ENCODE measurements around the gene SLC4A1. TPM values are rescaled to one million over a fixed set of nuclear protein-coding genes. Genes with fewer than 3 reads are reported as not detected.

The SLC4A1 gene
- total and polyA plus RNA-seq, 11 donors, result 0.03 to 3.3 (median 0.50) TPM; not detected in 2

DNA sequence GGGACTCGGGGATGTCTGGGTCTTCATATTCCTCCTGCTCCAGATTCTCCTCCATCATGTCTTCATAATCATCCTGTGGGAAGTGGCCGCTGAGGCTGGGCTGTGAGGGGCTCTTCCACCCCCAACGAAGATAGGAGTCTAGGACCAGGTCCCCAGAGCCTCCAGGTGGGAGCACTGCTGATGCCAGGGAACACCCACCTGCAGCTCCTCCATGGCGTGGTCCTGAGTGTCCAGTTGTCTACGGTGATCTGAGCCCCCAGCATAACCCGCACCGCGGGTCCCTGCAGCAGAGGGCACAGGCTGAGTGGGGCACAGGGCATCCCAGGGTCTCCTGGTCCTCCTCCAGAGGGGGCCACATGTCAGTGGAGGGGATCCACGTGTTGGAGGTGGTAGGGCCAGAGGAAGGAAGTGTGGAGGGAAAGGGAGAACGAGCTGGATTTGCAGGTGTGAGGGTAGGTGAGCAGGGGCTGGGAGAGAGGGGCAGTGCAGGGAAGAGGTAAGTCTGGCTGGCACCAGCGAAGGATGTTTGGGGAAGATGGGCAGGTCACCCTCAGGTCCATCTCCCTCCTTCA, 5.2 kb downstream of the SLC4A1 start:
- DNase-seq, result no peak

DNA sequence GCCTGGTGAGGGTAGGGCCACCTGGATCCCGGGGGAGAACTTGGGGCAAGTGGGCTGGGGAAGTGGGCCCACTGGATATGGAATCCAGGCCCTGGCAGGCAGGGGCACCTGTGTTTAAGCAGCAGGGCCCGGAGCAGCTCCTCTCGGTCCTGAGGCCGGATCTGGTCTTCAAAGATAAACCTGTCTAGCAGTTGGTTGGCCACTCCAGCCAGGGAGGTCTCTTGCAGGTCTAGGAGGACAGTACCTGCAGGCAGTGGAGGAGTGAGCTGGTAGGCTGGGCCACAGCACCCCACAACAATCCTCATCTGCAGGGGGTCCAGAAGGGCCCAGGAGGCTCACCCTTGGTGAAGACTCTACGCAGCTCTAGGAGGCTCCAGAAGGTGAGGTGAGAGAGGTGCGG, 7.6 kb downstream of the SLC4A1 start:
- Histone ChIP-seq H3K27me3 (no peaks in the 10 kb centered on the region), H3K4me1 (no peaks in the 10 kb centered on the region), H3K36me3 (no peaks in the 10 kb centered on the region), H3K4me3 (no peak overlapping the region), H3K27ac (no peak overlapping the region), H3K9me3 (no peaks in the 10 kb centered on the region)
- intact Hi-C loops (cut with DNase I), result loop anchor here in 1 of 10 donors (5.0 kb wide), 1 partner anchor 52 kb away; no protein-coding TSS in a partner anchor
- 88 to 95% (median 93%) methylated on average over 5 to 6 of the region's 6 CpGs for WGBS, 4 donors
- TF ChIP-seq POLR2A (IDR thresholded peaks at IDR 0.05), result no peak
- TF ChIP-seq, protein P1, sequence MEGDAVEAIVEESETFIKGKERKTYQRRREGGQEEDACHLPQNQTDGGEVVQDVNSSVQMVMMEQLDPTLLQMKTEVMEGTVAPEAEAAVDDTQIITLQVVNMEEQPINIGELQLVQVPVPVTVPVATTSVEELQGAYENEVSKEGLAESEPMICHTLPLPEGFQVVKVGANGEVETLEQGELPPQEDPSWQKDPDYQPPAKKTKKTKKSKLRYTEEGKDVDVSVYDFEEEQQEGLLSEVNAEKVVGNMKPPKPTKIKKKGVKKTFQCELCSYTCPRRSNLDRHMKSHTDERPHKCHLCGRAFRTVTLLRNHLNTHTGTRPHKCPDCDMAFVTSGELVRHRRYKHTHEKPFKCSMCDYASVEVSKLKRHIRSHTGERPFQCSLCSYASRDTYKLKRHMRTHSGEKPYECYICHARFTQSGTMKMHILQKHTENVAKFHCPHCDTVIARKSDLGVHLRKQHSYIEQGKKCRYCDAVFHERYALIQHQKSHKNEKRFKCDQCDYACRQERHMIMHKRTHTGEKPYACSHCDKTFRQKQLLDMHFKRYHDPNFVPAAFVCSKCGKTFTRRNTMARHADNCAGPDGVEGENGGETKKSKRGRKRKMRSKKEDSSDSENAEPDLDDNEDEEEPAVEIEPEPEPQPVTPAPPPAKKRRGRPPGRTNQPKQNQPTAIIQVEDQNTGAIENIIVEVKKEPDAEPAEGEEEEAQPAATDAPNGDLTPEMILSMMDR (IDR thresholded peaks at IDR 0.05), result no peak
- ATAC-seq (no peak), DNase-seq (no peak)

More for the DNA sequence above, 5.2 kb downstream of the SLC4A1 start:
- intact Hi-C loops (cut with DNase I), result loop anchor here in 1 of 10 donors (5.0 kb wide), 1 partner anchor 50 kb away; no protein-coding TSS in a partner anchor
- ATAC-seq, result no peak
- WGBS, 4 donors, result 72 to 78% (median 75%) methylated on average over 10 to 11 of the region's 11 CpGs
- no peak overlapping the region for H3K27ac ChIP-seq
- H3K36me3 ChIP-seq, result no peaks in the 10 kb centered on the region
- no peak overlapping the region for H3K4me3 ChIP-seq
- H3K4me1 ChIP-seq, result no peaks in the 10 kb centered on the region
- TF ChIP-seq, protein P1 (IDR thresholded peaks at IDR 0.05), result no peak
- no peak for TF ChIP-seq POLR2A (IDR thresholded peaks at IDR 0.05)
- no peaks in the 10 kb centered on the region for H3K27me3 ChIP-seq
- no peaks in the 10 kb centered on the region for H3K9me3 ChIP-seq

DNA sequence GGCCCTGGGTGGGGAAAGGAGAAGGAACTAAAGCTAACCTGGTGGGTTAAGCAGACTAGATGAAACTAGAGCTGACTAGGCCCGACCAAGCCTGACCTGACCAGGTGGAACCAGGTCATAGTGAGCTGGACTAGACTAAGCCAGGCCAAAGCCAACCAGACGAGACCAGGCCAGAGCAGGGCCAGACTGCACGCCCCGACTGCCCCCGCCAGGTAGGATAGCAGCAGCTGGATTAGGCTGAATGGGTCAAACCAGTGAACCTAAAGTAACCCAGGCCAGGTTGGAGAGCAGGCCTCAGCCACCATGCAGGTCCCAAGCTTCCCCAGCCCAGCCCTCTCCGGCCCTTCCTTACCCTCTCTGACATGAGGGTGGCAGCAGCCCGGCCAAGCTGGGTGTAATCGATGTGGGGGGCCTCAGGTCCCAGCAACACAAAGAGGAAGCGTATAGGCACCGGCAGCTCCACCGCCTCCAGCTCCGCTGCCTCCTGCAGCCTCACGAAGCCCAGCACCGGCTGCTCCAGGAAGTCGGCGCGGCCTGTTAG, 9.1 kb downstream of the SLC4A1 start:
- Histone ChIP-seq H3K9me3 (no peaks in the 10 kb centered on the region), H3K36me3 (no peaks in the 10 kb centered on the region), H3K27me3 (no peaks in the 10 kb centered on the region), H3K27ac (no peak overlapping the region), H3K4me1 (no peaks in the 10 kb centered on the region), H3K4me3 (no peak overlapping the region)
- DNase-seq (no peak), ATAC-seq (no peak)
- intact Hi-C loops (cut with DNase I), result no loop called here
- WGBS, 4 donors, result 80 to 89% (median 85%) methylated on average over 12 to 17 of the region's 17 CpGs
- no peak for TF ChIP-seq POLR2A (IDR thresholded peaks at IDR 0.05)
- TF ChIP-seq, protein P1 (IDR thresholded peaks at IDR 0.05), result no peak

DNA sequence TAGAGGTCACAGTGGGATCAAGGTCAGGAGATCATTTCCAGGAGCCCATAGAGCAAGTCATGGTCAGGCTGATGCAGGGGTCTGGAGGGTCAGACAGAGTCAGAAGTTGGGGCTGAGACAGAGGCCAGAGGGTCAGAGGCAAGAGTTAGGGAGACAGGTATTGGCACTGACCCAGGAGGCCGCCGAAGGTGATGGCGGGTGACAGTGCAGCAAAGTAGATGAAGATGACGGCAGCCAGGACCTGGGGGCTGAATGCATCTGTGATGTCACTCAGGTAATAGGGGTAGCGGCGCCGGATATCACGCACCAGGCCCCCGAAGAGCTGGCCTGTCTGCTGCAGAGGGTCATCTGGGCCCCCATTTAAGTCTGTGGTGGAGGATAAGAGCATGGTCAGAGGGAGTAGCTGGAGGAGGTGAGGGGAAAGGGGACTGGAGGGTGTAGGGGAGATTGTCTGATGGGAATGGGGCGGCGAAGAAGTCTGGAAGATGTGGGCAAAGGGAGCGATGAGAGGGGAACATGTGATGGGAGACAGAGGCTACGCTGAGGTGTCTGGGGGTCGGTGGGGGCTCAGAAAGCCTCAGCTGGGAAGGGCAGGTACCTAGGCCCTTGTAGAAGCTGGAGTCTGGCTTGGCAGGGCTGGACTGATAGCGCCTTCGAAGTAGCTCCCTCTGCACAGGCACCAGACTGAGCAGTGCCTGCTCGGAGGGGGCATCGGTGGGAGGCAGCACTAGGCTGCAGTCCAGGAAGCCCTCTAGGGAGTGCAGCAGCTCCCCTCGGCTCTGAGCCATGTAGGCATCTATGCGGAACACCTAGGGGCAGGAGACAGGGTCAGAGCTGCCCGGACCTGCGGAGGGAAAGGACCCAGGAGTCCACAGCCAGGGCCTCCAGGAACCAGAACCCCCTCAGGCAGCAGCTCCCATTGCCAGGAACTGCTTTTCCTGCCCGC, 9.8 kb downstream of the SLC4A1 start:
- no peak for ATAC-seq
- Histone ChIP-seq H3K27ac (no peak overlapping the region), H3K9me3 (no peaks in the 10 kb centered on the region), H3K4me3 (no peak overlapping the region), H3K36me3 (no peaks in the 10 kb centered on the region), H3K4me1 (no peaks in the 10 kb centered on the region), H3K27me3 (no peaks in the 10 kb centered on the region)
- intact Hi-C loops (cut with DNase I), result no loop called here
- TF ChIP-seq, protein P1 (IDR thresholded peaks at IDR 0.05), result no peak
- TF ChIP-seq POLR2A (IDR thresholded peaks at IDR 0.05), result no peak
- WGBS, 4 donors, result 88 to 92% (median 91%) methylated on average over 23 of the region's 23 CpGs
- no peak for DNase-seq

Measured in heart left ventricle (tissue), 16 donors.